GM21717 (cell line): ENCODE results near the gene CRADD.
"Not testable (repeated sequence)": the region's sequence is repeated elsewhere in the genome, so short reads cannot be mapped to it uniquely, and the experiment has no call there.

Source experiments
- ATAC-seq: cut with Tn5 transposase; IDR thresholded peaks from one replicate; pipeline ENCODE4 v1.9.1; 2021; ENCODE audit warnings: mild to moderate bottlenecking, moderate library complexity; ENCODE audit not compliant: unreplicated experiment

Gene CRADD

GRCh38 chr12:93921521-93921920 lies 244.3 kb downstream of the CRADD start:
- ATAC-seq, result no peak

GRCh38 chr12:93922583-93923006 lies 245.4 kb downstream of the CRADD start:
- ATAC-seq, result no peak

- no peak for ATAC-seq
Observed at GRCh38 chr12:93924367-93924766, 247.2 kb downstream of the CRADD start.

- ATAC-seq, result no peak
Observed at GRCh38 chr12:93925585-93926205, 248.5 kb downstream of the CRADD start.

GRCh38 chr12:93926237-93926636 lies 249.1 kb downstream of the CRADD start:
- no peak for ATAC-seq

- not testable (repeated sequence) for ATAC-seq
Observed at GRCh38 chr12:93929081-93929480, 251.9 kb downstream of the CRADD start.

- ATAC-seq, result no peak
Observed at GRCh38 chr12:93937812-93938211, 260.6 kb downstream of the CRADD start.

GRCh38 chr12:93938317-93938716 lies 261.1 kb downstream of the CRADD start:
- no peak for ATAC-seq

- no peak for ATAC-seq
Observed at GRCh38 chr12:93938931-93939330, 261.8 kb downstream of the CRADD start.

GRCh38 chr12:93939641-93940325 lies 262.6 kb downstream of the CRADD start:
- ATAC-seq, result no peak

GRCh38 chr12:93943780-93944179 lies 266.6 kb downstream of the CRADD start:
- ATAC-seq, result no peak

- ATAC-seq, result no peak
Observed at GRCh38 chr12:93944201-93944600, 267.0 kb downstream of the CRADD start.
